Right lobe of liver (tissue), 4 donors: ENCODE data around the gene THADA.

Experiments used
- CTCF ChIP-seq, 4 donors: fragments of 200-600 bp in 3 of 4; fragments of 450-650 bp in 1 of 4; IDR thresholded peaks; one replicate each; pipeline versions ENCODE4 v1.5.1 to v1.8.0; 2016 to 2022; ENCODE audit warnings: antibody characterized with exemption in 4 of 4, mild to moderate bottlenecking in 2 of 4
- POLR2A ChIP-seq: fragments of 450-650 bp; IDR thresholded peaks from one replicate; pipeline ENCODE4 v1.6.1; 2017; ENCODE audit warnings: antibody characterized with exemption, mild to moderate bottlenecking
- donor health status: DM: no; HTN: no; CAD: no.
- donor health status: DM: no; HTN: no; CAD: no.
- donor health status: DM: no; HTN: yes; CAD: no.

GRCh38 chr2:43194121-43194869 is 401.5 kb downstream of the THADA start:
- TF ChIP-seq CTCF (IDR thresholded peaks at IDR 0.05) = no peak
- TF ChIP-seq POLR2A = no peak
